NCI-H2107 (cell line): ENCODE results near the gene KRT4.
A peak's percentile ranks its signal among the peaks of the same experiment; 100 is the strongest.
"Not testable (repeated sequence)": the region's sequence is repeated elsewhere in the genome, so short reads cannot be mapped to it uniquely, and the experiment has no call there.

Experiments
- DNase-seq: peaks from one replicate; lab custom pipeline; 2025; lab: John Stamatoyannopoulos, UW

Gene KRT4

GRCh38 chr12:52813885-52814709, at the start of gene KRT4:
Gene KRT4, minus strand, starts transcription at chr12:52814116. Its CDS starts 58 bp downstream, at chr12:52814058.
- no peak for DNase-seq

GRCh38 chr12:52862023-52862422, 48.1 kb upstream of the KRT4 start:
- DNase-seq = no peak

- no peak for DNase-seq
Measured at GRCh38 chr12:52861511-52861910, 47.6 kb upstream of the KRT4 start.

- DNase-seq = no peak
Measured at GRCh38 chr12:52860102-52860823, 46.3 kb upstream of the KRT4 start.

GRCh38 chr12:52857500-52857899, 43.6 kb upstream of the KRT4 start:
- no peak for DNase-seq

GRCh38 chr12:52856787-52857186, 42.9 kb upstream of the KRT4 start:
- DNase-seq = no peak

DNA sequence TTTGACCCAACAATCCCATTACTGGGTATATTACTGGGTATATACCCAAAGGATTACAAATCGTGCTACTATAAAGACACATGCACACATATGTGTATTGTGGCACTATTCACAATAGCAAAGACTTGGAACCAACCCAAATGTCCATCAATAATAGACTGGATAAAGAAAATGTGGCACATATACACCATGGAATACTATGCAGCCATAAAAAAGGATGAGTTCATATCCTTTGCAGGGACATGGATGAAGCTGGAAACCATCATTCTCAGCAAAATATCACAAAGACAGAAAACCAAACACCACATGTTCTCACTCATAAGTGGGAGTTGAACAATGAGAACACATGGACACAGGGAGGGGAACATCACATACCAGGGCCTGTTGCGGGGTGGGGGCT, 42.2 kb upstream of the KRT4 start:
- not testable (repeated sequence) for DNase-seq

DNA sequence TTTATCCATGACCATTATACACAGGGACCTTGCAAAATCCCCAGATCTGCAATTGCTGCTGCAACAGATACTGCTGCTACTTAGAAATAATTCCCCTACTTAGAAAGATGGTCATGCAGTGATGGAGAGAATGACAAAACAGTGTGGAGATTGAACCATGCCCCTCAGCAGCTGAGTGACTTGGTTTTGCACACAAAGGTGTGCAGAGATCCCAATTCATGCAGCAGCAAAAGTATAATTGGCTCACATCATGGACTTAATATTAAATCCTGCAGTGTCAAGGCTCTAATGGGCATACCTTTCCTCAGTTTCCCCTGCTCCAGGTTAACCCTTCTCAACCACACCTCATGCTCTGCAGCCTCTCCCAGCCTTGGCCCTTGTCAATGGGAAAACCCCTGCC, 37.9 kb upstream of the KRT4 start:
- no peak for DNase-seq

- no peak for DNase-seq
Measured at GRCh38 chr12:52850681-52851080, 36.8 kb upstream of the KRT4 start.

- DNase-seq = no peak
Measured at GRCh38 chr12:52849511-52849910, 35.6 kb upstream of the KRT4 start.

GRCh38 chr12:52848661-52849255, 34.8 kb upstream of the KRT4 start, which contains the start of gene KRT78:
Gene KRT78, minus strand, starts transcription at chr12:52848994. Its CDS starts 64 bp downstream, at chr12:52848930.
- no peak for DNase-seq

DNA sequence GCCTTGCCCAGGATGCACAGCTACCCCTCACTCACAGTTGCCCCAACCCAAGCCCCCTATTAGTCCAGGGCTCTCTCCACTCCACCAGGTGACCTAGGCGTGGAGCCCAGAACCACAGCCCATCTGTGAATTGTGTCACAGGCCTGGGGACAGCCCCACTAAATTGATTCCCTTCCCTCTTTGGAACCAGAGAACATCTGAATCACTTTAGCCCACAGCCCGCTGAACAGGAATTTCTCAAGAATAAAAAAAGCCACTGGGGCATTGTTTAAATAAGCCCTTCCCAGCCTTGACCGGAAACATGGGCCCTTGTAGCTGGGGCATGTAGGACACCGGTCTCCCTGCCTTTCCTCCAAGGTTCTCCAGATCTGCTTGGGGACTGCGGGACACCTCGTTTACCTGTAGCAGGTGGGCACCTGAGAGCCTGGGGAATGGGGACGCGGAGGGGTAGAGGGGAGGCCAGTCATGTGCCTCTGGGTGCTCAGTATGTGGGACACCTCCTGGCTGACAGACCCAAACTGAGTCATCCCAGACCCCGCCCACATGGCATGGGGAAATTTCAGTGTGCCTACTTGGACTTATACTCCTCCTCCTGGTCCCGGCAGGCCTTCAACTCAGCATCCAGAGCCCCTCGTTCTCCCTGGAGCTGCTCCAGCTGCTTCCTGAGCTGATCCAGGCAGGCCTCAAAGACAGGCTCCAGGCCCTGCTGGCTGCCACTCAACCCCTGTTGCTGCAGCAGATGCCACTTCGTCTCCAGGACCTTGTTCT, 33.6 kb upstream of the KRT4 start:
- DNase-seq = no peak

DNA sequence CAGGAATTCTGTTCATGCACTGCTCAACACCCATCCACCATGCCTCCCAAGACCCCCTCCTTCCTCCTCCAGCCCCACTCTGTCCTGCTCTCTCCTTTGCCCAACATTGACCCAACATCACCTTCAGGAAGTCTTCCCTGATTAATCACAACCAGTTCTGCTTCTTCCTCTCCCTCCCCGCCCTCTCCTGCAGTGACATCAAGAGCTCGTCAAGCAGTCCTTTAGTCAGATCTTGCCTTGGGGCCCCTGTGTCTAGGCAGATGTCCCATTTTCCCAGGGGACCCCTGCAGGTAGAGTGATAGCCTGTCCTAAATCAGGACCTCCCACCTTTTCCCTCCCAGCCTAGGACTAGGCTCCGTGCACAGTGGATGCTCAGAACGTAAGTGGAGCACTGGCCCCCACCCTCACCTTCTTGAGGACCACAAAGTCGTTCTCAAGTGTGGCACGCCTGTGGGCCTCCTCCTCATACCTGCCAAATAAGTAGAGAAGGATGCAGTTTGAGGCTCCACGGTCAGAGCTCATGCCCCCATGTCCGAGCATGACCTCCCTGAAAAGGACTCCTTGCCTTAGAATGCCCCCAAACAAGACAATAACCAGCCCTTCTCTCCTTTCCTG, 32.5 kb upstream of the KRT4 start:
- DNase-seq = no peak

DNA sequence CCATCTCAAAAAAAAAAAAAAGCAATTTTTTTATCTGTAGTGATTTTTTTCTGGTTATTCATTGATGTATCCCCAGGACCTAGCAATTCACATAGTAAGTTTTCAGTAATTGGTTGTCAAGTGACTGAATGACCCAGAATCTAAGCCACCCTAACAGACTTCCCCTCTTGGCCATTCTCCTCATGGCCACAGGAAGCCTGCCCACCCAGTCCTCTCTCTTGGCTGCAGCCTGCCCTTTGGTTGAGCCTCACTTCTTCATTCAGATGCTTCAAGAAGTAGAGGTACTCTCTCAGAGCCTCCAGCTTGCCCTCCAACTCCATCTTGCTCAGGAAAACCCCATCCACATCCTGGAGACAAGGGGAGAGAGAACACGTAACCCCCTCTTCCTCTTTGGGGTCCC, 32.0 kb upstream of the KRT4 start:
- DNase-seq = no peak

DNA sequence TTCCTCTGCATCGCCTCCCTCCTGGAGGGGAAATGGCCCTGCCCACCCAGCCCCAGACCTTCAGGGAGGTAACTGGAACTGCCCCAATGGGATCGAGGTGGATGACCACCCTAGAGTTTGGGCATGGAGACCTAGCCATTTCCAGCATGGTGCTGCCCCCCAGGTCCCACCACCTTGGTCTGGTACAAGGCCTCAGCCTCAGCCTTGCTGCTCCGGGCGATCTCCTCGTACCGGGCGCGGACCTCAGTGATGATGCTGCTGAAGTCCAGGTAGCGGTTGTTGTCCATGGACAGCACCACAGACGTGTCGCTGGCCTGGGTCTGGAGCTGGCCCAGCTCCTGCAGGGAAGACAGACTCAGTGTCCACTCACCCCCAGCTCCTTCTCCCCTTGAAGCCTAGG, 30.5 kb upstream of the KRT4 start:
- no peak for DNase-seq

- no peak for DNase-seq
Measured at GRCh38 chr12:52839436-52840105, 25.7 kb upstream of the KRT4 start.

- peak; percentile 38 for DNase-seq
Measured at GRCh38 chr12:52838609-52839435, 24.9 kb upstream of the KRT4 start.

- DNase-seq = no peak
Measured at GRCh38 chr12:52837781-52838608, 24.1 kb upstream of the KRT4 start.

GRCh38 chr12:52837413-52837741, 23.5 kb upstream of the KRT4 start:
- DNase-seq = no peak
